T follicular helper cell (primary cell): ENCODE results near the gene RPL3.

Experiments used
- DNase-seq: peaks from one replicate; pipeline ENCODE4 v3.0.0-alpha.2; 2020; ENCODE audit warnings: low read depth

RPL3 gene

DNA sequence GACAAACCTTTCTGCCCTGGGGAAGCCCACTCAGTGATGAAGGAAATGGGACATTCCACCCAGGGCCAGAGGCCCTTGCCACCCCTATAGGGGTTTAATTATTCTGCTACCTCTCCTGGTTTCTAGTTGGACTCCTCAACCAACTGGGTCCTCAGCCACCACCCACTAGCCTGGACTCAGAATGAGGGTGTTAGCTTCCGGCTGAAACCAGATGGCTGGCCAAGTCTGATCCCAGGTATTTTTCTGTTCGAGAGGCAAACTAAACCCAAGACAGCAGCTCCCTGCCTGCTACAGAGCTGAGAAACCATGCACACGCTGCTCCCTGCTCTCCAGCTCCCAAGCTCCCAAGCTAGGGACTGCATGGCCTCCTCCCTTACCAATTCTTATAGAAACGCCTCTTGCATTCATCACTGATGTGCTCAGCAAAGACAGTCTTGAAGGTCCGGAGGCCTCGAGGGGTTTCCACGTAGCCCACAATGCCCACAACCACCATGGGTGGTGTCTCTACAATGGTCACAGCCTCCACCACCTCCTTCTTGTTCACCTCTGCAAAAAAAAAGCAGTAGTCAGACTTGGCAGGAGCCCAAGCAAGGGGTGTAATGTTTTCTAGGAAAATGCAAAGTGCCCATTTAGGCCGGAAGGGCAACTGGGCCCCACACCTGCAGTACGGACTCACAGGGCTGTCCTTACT is 2.2 kb downstream of the RPL3 start:
- no peak for DNase-seq

DNA sequence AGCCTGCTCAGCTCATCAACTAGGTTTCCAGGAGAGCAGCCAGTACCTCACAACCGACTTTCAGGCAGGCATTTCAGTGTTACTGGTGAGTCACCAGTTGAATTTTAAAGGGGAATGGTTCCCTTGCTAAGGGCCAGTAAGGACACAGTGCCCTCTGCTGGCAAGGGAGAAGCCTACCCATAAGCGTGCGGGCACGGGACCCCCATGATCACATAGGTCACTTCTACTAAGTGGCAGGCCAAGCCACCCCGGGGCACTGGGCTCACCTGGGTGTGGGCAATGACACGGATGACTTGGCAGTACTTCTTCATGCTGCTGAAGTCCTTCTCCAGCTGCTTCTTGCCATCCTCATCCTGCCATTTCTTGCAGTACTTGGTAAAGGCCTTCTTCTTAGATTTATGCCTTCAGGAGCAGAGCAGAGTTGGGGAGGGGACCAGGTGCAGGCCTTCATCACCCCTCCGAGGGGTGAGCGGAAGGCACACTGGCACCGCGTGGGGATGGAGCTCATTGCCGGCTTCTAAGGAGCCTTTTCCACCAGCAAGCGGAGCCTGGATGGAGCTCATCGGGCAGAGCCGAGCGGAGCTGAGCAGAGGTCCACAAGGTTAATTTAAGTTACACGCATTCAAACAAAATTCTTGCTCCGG is 2.9 kb downstream of the RPL3 start:
- DNase-seq, result peak; percentile 72

DNA sequence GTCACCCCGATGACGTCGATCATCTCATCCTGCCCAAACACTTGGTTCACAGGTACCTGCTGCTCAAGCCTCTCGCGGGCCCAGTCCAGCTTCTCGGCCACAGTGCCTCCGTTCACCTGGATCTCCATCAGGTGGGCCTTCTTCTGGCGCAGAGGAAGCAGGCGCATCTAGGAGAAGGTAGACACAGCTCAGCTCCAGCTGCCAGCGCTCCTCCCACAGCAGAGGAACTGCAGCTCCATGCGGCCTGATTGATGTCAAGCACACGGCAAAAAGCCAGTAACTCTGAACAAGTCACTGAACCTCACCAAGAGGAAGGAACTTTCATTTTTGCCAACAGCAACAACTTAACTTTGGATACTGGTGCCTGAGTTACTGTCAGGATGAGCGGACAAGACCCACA is 4.0 kb downstream of the RPL3 start:
- DNase-seq, result no peak

DNA sequence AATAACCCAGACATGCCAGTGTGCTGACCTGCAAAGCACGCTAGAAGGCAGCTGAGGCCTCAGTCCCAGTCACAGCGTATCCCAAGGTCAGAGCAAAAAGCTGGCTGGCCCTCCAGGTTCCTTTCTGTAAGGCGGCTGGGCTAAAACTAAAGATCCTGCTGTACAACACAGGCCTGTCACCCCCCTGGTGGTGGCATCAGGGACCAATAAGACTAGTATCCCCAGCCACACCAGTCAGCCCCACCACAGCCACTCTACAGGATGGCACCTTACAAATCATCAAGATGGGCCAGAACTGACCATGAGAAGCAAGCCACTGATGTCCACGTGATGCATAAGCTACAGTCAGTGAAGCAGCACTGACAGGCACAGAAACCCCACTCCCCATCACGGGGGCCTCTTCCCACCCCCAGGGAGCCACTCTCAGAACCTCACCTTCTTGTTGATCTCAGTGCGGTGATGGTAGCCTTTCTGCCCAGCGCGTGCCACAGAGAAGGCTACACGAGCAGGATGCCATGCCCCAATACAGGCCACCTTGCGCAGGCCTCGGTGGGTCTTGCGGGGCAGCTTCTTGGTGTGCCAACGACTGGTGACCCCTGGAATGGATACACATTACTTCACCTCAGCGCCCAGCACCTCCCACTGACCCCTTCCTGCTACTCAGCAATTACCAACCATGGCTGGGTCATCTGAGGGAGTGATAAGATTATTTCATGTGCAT is 5.0 kb downstream of the RPL3 start:
- no peak for DNase-seq

DNA sequence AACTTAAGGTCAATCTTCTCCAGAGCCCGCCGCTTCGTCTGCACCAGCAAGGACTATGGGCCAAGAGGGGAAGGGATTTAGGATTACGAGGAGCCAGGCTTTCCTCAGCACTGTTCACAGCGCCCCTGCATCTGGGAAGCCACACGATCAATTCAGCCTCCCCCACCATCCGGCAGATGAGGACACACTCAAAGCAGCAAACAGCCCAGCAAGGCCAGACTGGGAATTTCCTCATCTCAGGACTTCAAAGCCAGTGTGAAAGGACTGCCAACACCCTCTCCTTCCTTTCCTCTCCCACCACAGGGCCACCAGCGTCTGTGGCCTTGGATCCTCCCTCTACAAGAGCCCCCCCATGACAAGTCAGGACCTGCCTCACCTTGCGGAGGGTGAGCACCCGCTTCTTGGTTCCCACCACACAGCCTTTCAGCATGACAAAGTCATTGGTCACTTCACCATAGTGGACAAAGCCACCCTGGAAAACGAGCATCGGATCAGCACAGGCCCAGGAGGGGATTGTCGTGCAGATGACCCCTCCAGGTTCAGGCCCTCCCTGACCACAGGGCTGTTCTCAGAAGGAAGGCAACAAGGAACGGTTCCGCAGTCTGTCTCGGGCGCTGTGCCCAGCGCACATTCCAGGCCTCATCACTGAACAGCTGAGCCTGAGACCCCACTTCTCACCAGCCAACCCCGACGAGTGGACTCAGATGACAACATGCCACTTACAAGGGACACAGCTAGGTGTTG is 6.0 kb downstream of the RPL3 start:
- DNase-seq, result no peak

DNA sequence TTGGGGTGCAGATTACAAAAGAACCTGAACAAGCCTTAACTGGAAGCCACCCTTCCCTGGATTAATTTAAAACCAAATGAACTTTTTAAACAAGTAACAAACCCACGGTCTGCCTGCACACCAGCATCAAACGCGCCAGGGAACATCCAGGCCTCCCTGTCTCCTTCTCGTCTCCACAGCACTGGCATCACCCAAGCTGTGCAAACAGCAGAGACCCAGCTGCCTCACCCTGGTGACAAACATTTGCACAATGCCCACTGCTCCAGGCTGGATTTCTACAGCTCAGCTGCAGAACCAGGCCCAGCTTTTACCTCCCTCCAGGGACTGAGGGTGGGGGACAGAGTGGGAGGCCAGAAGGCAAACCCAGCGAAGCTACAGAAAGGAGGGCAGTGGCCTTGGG is 7.0 kb downstream of the RPL3 start:
- no peak for DNase-seq

DNA sequence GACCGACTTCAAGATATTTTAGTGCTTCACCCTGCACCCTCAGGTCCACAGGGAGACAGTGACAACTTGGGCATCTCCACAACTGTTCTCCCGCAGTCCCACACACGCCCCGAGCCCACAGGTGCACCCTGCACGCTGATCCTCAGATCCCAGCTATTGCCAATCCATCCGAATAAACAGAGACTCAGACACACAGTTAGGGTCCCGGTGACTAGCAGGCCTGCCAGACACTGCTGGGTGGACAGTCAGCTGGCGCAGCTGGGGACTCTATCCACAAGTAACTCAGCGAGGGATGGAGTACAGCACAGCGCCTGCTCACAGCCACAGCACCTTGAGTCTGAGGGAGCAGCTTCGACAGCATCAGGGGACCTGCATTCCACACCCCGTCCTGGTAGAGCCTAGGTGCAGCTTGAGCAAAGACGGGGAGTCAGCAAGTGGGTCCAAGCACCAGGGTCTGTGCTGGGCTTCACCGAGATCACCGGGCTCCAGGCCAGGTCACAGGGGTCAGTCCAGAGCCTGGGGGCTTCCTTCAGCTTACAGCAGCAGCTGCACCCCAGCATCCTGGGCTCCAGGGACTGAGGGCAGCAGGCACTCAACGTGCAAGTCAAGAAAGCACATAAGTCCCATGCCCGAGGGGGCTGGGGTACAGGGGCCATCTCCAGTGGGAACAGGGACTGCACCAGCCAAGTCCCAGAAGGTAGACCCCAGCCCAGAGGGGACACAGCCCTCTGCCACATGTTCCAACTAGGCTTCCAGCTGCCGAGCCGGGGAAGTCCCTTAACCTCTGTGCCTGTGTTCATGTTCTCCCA is 7.6 kb downstream of the RPL3 start:
- DNase-seq, result no peak

DNA sequence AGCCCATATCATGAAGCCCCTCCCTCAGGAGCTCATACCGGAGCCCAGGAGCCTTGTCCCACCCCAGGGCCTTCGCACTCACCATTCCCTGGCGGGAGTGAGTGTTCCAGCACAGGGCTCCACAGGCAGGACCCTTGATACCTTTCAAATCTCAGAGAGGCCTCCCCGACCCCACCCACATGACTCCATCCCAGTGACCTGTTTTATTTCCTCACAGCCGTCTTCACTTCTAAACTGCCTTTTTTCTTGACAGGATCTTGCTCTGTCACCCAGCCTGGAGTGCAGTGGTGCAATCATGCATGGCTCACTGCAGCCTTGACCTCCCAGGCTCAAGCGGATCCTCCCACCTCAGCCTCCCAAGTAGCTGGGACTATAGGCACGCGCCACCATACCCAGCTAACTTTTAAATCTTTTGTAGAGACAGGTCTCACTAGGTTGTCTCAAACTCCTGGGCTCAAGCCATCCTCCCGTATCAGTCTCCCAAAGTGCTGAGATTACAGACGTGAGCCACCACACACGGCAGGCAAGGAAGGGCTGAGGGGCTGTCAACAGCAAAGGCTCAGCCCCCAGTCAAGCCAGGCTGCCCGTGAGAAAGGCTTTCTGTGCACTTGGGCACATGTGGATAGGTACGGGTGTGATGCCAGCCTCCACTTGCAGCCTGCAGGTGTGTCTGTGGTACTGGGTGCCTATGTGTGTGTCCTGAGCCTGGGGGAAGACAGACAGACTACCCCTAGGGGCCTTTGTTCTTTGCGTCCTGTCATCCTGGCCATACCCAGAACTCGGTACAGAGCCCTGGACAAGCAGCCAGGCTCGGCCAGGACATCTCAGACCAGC is 9.3 kb downstream of the RPL3 start:
- no peak for DNase-seq

DNA sequence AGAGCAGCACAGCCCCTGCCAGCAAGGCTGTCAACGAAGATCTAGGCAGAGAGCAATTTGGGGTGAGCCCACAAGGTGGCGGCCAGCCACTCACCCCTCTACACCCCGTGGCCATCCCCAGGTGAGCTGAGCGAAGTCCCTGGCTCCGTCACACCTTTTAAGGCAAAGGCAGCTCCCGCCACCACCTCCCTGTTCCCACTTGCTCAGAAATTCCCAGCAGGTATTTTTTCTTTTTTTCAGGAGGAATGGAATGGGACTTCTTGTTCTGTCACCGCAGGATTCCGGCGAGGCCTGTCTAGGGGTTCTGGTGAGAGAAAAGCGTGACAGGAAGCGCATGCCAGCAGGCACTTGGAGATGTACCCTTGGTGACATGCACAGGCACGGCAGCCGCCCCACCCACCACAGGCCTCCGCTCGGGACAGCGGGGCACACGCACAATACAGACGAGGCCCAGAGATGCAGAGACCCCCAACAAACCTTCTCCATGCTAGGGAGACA is 10.0 kb downstream of the RPL3 start:
- no peak for DNase-seq

DNA sequence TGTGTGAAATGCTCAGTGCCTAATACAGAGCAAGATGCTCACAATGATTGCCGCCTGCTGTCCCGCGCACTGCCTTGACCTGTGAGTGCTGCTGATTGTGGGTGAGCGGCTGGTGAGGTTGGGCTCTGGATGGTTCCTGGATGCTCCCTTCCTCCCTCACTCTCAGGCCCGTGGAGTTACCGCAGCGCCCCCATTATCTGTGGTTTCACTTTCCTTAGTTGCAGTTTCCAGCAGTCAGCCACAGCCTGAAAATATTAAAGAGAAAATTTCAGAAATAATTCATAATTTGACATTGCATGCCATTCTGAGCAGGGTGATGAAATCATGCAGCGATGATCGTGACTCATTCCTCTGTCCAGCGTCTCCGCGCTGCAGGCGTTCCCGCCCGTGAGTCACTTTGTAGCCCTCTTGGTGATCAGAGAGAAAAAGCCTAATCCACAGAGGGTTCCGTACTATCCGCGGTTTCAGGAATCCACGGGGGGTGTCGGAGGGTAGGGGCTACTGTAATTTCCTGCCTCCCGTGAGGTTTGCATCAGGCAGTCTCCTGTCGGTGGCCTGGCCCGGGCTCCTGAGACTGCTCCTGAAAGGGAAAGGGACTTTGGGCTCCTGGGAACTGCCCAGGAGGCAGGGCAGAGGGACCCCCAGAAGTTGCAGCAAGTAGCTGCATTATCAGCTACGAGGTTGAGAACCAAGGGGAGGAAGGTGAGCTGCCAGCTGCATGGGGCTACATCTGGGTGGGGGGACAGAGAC is 10.6 kb downstream of the RPL3 start:
- DNase-seq, result no peak

GRCh38 chr22:39306456-39307361 is 12.7 kb downstream of the RPL3 start:
- peak; percentile 27 for DNase-seq

DNA sequence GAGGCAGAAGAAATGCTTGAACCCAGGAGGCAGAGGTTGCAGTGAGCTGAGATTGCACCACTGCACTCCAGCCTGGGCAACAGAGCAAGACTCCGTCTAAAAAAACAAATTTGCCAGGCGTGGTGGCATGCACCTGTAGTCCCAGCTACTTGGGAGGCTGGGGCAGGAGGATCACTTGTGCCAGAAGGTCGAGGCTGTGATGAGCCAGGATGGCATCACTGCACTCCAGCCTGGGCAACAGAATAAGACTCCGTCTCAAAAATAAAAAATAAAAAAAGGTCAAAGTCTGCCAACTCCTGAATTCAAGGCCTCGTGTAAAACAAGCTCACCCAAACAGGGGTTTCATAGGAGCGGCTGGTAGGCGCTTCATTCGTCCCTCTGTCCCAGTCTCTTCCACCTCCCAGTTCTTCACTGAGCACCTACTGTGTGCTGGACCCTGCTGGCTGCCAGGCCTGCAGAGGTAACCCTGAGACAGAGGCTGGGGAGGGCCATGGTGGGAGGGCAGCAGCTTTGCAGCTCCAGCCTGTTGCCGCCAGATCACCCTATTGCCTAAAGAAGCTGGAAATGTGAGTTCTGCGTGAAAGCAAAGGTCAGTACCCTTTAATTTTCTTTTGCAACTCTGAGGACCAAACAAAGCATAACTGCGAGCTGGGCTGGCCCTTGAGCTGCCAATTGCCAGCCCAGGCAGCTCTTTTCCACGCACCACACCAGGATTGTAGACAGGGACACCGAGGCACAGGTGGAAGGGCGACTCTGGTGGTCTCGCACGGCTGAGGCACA is 15.3 kb downstream of the RPL3 start:
- DNase-seq, result no peak

DNA sequence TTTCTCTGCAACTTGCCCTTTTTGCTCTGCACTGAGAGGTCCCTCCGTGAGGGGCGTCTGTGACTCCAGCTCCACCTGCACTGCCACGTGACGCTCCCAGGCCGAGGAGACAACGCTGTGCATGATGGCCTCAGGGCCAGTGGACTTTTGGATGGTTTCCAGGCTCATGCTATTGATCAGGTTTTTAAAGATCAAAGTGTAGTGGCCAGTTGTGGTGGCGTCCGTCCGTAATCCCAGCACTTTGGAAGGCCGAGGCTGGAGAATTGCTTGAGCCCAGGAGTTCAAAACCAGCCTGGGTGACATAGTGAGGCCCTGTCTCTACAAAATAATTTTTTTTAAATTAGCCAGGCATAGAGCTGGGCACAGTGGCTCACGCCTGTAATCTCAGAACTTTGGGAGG is 16.1 kb downstream of the RPL3 start:
- DNase-seq, result no peak

GRCh38 chr22:39302431-39302960 is 16.9 kb downstream of the RPL3 start:
- no peak for DNase-seq

DNA sequence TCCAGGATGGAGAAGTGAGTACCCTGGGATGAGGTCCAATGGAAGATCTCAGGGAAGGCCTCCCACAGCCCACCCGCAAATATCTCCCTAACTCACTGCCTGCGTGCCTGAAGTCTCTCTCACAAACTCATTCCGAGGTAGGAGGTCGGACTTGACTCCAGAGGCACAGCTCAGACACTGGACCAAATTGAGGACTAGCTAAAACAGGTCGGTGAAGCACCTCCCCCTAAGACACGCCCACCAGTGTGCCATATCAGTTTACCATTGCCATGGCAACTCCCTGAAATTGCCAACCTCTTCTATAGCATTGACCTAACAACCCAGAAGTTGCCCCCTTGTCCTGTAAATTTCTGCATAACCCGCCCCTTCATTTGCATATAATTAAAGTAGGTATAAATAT is 17.5 kb downstream of the RPL3 start:
- DNase-seq, result no peak

DNA sequence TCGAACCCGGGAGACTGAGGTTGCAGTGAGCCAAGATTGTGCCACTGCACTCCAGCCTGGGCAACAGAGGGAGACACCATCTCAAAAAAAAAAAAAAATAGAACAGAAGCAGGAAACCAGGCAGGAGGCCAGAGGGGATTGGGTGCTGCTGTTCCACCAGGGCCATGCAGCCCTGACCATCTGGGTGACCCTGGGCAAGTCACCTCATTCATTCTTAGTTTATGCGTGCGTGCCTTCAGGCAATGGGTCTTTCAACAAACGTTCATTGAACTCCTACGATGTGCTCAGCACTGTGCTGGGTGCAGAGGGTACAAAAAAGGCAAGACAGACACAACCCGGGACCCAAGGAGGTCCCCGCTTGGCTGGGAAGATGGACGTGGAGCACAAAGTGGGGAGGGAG is 18.3 kb downstream of the RPL3 start:
- no peak for DNase-seq

DNA sequence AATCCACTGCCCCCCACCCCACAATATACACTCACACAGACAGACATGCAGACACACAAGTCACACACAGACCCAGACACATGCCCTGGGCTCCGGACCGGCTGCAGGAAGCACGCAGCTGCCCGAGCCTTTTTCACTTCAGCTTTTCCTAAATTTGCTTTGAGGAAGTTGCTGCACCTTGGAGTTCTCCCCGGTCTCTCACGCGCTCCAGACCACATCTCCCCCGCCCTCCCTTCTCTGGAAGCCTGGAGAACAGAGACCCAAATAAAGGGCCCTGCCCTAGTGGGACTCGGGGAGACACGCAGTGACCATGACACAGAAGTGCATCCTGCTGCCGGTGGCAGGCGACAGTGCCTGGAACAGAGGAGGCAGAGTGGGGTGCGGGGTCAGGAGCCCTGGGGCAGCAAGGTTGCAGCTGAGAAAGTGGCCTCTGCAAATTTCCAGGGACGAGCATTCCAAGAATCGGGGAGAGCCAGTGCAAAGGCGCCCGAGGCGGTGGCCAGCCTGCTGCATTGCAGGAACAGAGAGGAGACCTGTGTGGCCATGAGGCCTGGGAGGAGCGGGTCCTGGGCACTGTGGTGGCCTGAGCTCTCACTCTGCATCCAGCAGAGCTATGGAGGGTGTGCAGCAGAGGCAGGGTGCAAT is 19.1 kb downstream of the RPL3 start:
- no peak for DNase-seq
